Activated CD4-positive, alpha-beta T cell treated with anti-CD3 and anti-CD28 coated beads for 48 hours (primary cell): ENCODE data around the gene CLEC12A.
"Not testable (repeated sequence)": the region's sequence is repeated elsewhere in the genome, so short reads cannot be mapped to it uniquely, and the experiment has no call there.

Source experiments
- DNase-seq: peaks from one replicate; pipeline ENCODE4 v3.0.0-alpha.2; 2020

CLEC12A gene

GRCh38 chr12:9973949-9974348 is 2.7 kb downstream of the CLEC12A start:
- no peak for DNase-seq

DNA sequence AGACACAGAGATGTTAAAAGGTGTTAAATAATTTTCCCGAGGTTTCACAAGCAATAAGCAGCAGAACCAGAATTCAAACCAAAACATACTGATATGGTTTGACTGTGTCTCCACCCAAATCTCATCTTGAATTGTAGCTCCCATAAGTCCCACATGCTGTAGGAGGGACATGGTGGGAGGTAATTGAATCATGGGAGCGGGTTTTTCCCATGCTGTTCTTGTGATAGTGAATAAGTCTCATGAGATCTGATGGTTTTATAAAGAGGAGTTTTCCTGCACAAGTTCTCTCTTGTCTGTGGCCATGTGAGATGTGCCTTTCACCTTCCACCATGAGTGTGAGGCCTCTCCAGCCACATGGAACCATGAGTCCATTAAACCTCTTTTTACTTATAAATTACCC is 3.5 kb downstream of the CLEC12A start:
- not testable (repeated sequence) for DNase-seq

DNA sequence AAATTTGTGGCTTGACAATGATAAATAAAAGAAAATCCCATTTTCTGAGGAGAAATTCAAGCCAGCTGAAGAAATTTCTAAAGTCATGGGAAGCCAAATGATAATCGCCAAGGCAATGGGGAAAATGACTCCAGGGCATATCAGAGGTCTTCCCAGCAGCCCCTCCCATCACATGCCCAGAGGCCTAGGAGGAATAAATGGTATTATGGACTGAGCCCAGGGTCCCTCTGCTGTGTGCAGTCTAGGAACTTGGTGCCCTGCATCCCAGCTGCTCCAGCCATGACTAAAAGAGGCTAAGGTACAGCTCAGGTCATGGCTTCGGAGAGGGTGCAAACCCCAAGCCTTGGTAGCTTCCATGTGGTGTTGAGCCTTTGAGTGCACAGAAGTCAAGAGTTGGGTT is 4.4 kb downstream of the CLEC12A start:
- DNase-seq: no peak

GRCh38 chr12:9976626-9977025 is 5.4 kb downstream of the CLEC12A start:
- DNase-seq: not testable (repeated sequence)

- DNase-seq: no peak
These were observed 6.7 kb downstream of the CLEC12A start for GRCh38 chr12:9977916-9978315.

DNA sequence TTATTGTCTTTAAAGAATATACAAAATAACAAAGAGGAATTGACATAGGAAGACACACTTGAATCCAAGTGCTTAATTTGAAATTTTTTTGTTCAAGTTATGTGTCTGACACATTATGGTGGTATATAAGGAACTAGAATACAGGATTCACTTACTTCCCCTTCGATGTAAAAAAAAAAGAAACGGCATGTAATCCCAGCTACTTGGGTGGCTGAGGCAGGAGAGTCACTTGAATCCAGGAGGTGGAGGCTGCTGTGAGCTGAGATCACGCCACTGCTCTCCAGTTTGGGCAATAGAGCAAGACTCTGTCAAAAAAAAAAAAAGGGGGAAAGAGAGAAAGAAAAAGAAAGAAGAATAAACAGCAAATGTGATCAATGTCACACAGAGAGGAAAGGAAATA is 8.9 kb downstream of the CLEC12A start:
- DNase-seq: no peak

GRCh38 chr12:9991876-9992275 is 20.7 kb downstream of the CLEC12A start:
- DNase-seq: no peak

DNA sequence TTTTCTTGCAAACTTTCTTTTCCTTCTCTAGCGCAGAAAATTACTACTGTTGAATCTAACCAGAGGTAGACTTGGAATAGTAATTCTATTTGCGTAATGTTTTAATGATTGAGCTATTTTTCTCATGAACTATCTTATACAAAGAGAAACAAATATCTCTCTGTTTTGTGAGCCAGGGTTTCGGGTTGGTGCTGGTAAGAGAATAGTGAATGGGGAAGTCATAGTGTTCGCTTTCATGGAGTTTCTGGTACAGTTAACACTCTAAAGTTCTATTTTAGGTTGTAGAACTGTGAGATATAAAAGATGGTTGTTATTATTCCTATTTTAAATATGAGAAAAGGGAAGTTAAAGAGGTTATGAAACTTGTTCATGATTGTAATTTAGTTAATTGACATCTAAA is 21.1 kb downstream of the CLEC12A start:
- DNase-seq: no peak

DNA sequence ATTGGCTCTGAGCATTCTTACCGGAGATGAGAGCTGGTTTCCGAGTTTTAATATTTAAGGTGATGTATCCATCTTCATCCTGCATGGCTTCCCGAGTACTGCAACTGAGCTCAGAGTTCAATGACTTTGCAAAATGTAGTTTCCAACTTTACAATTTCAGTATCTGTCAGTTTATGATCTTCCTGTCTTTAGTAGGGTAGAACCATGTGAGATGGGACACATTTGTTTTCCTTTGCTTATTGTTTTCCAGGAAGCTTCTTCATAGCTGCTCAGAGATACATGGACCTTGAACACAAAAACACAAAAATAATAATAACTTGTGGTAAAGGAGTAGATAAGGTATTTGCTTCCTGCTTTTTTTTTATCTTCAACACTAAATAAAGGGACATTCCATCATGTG is 27.8 kb downstream of the CLEC12A start, which contains the start of gene CLEC1B:
Gene CLEC1B (minus strand): TSS at position 106 of the 400 bp plus-strand sequence. CDS start 21 bp downstream, at position 85.
- DNase-seq: no peak

DNA sequence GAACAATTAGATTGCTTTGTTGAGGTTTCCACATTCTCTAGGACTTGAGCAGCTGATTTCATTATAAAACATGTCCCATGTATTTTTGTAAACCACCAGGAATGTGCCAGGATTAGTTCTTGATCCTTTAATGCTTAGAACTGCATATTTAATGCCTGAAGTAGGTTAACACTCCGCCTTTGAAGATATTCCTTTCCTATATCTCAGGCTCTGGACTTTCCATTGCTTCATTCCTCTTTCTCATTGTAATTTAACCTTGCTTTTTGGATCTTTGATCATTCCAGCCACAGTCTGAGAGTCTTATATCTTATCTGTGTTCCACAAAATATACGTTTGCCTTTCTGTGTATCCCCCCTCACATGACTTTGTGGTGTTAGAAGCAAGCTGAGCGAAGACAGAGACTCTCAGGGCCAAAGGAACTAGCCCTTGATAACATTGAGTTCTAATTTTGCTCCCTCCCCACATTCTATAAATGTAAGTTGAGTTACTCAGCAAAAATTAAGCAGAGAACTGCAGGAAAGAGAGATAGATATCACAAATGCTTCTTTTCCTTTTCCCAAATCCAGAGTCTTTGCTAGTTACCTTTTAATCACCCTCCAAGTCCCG is 30.1 kb downstream of the CLEC12A start:
- no peak for DNase-seq

DNA sequence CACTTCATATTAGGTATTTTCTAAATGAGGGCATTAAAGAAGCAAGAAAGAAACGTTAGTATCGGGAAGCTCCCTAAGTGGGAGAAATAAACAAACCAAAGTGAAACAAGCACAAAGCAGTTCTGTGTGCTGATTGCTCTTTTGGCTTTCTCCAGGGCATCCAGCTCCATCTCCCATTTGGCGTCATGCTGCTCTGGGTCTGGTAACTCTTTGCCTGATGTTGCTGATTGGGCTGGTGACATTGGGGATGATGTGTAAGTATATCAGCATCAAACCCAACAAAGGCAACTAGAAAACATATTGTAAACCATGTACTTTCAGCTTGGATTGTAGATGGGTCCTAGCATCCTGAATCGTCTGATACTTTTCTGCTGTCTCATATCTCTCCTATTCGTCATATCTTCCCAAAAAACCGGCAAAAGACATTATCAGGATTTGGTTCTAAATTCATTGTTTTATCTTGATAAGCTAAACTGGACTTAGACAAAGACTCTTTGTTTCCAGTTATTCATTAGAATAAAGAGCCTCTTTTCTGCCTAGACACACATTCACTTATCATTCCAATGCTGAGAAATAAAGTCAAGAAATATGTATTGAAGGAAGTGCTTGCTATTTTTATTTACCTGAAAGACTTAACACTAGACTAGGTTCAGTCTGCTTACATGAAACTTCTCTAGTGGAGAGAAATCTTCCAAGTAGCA is 41.6 kb downstream of the CLEC12A start:
- no peak for DNase-seq

- no peak for DNase-seq
These were observed 44.2 kb downstream of the CLEC12A start for GRCh38 chr12:10015450-10015849.

DNA sequence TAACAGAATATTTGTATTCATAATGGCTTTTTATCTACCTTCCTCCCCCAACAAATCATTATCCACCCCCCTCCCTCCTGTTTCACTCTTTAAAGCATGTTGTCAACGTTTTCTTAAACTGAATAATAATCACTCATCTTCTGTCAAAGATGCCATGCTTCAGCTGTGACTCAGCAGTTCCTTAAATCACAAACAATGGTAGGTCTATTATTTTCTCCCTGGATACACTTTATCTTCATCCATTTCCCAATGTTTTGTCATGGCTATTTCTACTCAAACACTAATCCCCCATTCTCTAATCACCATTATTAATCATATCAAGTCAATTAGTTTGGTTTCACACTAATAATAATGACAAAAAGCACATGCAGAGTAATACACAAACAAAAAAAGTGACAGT is 45.7 kb downstream of the CLEC12A start:
- DNase-seq: no peak

GRCh38 chr12:10018386-10018785 is 47.2 kb downstream of the CLEC12A start:
- DNase-seq: no peak

- no peak for DNase-seq
These were observed 50.1 kb downstream of the CLEC12A start for GRCh38 chr12:10021342-10021741.

DNA sequence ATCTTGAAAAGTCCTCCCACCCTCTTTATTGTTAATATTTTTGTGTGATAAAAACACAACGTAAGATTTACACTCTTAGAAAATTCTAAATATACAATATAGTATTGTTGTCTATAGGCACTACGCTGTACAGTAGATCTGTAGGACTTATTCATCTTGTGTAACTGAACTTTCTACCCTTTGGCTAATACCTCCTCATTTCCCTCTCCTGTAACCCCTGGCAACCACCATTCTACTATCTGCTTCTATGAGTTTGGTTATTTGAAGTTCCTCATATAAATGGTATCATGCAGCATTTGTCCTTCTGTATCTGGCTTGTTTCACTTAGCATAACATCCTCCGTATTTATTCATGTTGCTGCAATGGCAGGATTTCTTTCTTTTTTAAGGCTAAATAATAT is 54.0 kb downstream of the CLEC12A start:
- DNase-seq: no peak

DNA sequence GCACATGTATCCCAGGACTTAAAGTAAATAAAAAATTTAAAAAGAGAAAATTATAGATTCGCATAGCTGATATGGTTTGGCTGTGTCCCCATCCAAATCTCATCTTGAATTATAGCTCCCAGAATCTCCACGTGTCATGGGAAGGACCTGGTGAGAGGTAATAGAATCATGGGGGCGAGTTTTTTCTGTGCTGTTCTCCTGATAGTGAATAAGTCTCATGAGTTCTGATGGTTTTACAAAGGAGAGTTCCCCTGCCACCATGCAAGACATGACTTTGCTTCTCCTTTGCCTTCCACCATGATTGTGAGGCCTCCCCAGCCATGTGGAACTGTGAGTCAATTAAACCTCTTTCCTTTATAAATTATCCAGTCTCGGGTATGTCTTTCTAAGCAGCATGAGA is 55.5 kb downstream of the CLEC12A start:
- DNase-seq: not testable (repeated sequence)

DNA sequence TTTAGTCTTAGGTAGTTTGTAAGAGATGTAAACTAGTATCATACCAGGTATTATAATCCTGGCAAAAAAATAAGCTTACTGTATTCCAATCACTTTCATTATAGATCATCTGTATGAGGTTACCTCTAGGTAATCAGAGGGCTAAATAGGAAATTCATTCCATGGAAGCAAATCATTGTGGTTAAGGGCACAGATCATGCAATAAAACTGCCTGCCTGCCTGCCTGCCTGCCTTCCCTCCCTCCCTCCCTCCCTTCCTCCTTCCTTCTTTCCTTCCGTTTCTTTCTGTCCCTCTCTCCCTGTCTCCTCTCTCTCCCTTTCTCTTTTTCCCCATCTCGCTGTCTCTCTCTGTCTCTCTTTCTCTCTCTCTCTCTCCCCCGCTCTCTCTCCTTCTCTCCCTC is 56.1 kb downstream of the CLEC12A start:
- DNase-seq: no peak

DNA sequence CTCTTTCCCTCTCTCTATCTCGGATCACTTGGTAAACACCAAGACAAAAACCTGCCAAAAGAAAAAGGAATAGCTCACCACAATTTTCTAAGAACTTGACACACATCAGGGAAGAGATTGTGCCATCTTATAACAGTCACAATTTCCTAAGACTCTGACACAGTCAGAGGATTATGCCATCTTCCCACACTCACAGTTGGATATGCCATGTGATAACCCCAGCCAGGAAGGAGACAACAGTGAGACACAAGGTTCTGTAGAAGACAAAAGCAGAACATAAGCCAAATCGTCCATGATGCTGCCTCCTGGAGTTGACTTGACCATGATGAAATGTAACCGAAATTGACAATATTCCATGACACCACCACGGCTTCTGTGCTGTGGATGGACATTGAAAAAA is 56.5 kb downstream of the CLEC12A start:
- no peak for DNase-seq

DNA sequence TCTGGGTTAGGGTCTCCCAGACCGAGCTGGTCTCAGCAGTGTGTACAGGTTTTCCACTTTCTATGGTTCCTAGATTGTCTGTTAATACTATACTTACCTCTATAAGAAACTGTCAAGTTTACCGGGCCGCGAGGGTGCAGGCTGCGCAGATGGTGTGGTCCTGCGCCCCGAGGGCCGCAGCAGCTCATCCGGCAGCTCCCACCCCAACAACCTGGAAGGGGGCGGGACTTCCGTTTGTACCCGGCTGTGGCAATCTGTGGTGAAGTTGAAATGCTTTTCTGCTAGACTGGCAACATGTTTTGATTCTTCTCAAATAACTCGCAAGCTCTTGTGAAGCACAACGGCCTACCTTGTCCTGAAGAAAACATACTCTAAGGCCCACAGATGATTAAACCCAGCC is 59.2 kb downstream of the CLEC12A start, which contains the start of gene CLEC9A:
Gene CLEC9A (plus strand): TSS at position 237 of the 400 bp plus-strand sequence. CDS start 22,006 bp downstream, outside the sequence.
- no peak for DNase-seq

DNA sequence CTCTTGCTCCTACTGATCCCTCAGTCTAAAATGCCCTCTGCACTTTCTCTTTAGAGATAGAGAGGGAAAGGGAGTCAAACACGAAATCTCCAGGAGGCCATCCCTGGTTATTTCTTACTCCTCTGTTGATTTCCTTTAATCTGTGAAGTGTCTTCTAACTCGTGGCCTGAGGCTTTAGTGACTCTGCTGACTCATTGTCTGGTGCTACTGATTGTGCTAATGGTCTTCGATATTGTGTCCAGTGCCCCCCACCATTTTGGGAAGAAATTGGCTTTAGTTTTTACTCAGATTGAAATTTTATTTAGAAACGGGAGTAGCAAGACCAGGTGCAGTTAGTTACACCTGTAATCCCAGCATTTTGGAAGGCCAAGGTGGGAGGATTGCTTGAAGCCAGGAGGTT is 60.1 kb downstream of the CLEC12A start:
- no peak for DNase-seq

- no peak for DNase-seq
These were observed 60.6 kb downstream of the CLEC12A start for GRCh38 chr12:10031771-10032175.

DNA sequence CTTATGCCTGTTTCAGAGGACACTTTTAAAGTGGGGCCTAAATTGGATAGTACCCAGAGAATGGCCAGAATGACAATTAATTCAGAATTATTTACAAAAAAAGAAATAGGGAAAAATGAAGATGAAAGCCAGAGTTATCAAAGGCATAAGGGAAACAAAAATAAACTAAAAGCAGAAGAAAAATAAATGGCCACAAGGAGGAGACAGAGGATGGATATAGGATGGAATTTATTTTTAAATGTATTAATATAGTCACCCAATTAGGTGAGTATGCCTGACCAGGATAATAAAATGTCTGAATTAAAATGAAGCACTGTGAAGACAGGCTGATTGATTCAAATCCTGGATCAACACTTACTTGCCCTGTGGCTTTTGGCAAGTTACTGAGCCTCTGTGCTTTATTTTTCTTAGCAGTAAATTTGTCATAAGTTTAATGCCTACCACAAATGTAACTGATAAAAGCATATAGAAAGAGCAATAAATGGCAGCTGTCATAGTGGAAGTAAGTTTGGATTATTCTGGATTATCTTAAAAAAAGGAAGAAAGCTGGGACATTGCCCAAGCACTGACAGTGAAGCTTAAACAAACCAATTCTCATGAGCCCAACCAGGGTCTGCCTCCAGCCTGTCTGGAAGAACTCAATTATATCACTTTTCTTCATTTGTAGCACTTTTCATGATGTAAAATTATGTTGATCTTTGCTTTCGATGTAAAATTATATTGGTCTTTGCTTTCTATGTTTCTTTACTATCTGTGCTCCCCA is 62.8 kb downstream of the CLEC12A start:
- DNase-seq: no peak
